HEK293 (cell line): ENCODE data around the gene PPY.

Experiments used
- CTCF ChIA-PET: fragments of 350-600 bp; formaldehyde crosslinking; extraction: SDS; loops from one replicate; lab custom pipeline; 2021; ENCODE audit warnings: antibody characterized with exemption; lab: Yijun Ruan, JAX
- POLR2A ChIA-PET: fragments of 300-600 bp; formaldehyde crosslinking; extraction: SDS; loops from one replicate; lab custom pipeline; 2020; ENCODE audit warnings: antibody characterized with exemption, inconsistent platforms; lab: Yijun Ruan, JAX
- H3K27ac ChIP-seq: fragments of 200-500 bp; sonication (Bioruptor generic); 2 replicates; pipeline ENCODE4 v1.5.1; 2014; ENCODE audit warnings: low read depth, low read length, control low read depth, inconsistent platforms; ENCODE audit errors: extremely low read depth
- H3K36me3 ChIP-seq, 2 experiments: fragments of 200-500 bp in 1 of 2; sonication (Bioruptor generic) in 1 of 2; 1 replicate in 1 of 2; 2 replicates in 1 of 2; pipeline ENCODE4 v1.5.1; 2014 to 2017; ENCODE audit warnings: inconsistent platforms in 2 of 2, low read length in 2 of 2; ENCODE audit not compliant: control insufficient read depth in 2 of 2, insufficient read depth in 1 of 2
- H3K4me1 ChIP-seq: fragments of 200-500 bp; sonication (Bioruptor generic); 2 replicates; pipeline ENCODE4 v1.5.1; 2014; ENCODE audit warnings: mild to moderate bottlenecking, low read length, inconsistent platforms; ENCODE audit not compliant: control insufficient read depth, insufficient read depth
- H3K4me3 ChIP-seq: 2 replicates; pipeline ENCODE4 v1.5.1; 2011; ENCODE audit warnings: low read depth, mild to moderate bottlenecking, control low read depth, low read length, moderate library complexity
- H3K9me3 ChIP-seq: fragments of 200-500 bp; sonication (Bioruptor generic); 2 replicates; pipeline ENCODE4 v1.5.1; 2014; ENCODE audit warnings: low read depth, low read length, inconsistent platforms; ENCODE audit not compliant: control insufficient read depth, insufficient read depth
- HOXA7 ChIP-seq: sonication (generic); formaldehyde crosslinking; IDR thresholded peaks from 2 replicates; pipeline ENCODE4 v1.8.1; 2022; ENCODE audit warnings: missing genetic modification reagents, borderline replicate concordance
- MYNN ChIP-seq: fragments of 450-650 bp; formaldehyde crosslinking; IDR thresholded peaks from 2 replicates; pipeline ENCODE4 v1.5.1; 2016; ENCODE audit warnings: missing biosample characterization, missing genetic modification characterization, borderline replicate concordance
- REPIN1 ChIP-seq: fragments of 450-650 bp; formaldehyde crosslinking; IDR thresholded peaks from 2 replicates; pipeline ENCODE4 v1.5.1; 2017; ENCODE audit warnings: missing biosample characterization, missing genetic modification characterization, low read depth
- ZBTB7A ChIP-seq: fragments of 450-650 bp; formaldehyde crosslinking; IDR thresholded peaks from 2 replicates; pipeline ENCODE4 v1.5.1; 2016; ENCODE audit warnings: low read depth, missing biosample characterization, missing genetic modification characterization
- ZEB2 ChIP-seq: fragments of 450-650 bp; formaldehyde crosslinking; IDR thresholded peaks from 2 replicates; pipeline ENCODE4 v1.5.1; 2016; ENCODE audit warnings: missing biosample characterization, missing genetic modification characterization
- ZNF184 ChIP-seq: fragments of 450-650 bp; IDR thresholded peaks from 2 replicates; pipeline ENCODE4 v1.5.1; 2018; ENCODE audit warnings: missing biosample characterization, mild to moderate bottlenecking, missing genetic modification characterization
- ZNF324 ChIP-seq: fragments of 450-650 bp; formaldehyde crosslinking; IDR thresholded peaks from 2 replicates; pipeline ENCODE4 v1.5.1; 2016; ENCODE audit warnings: missing biosample characterization, missing genetic modification characterization
- ZNF335 ChIP-seq: fragments of 450-650 bp; formaldehyde crosslinking; conservative IDR thresholded peaks from 2 replicates; pipeline ENCODE4 v1.5.1; 2016; ENCODE audit warnings: missing biosample characterization, missing genetic modification characterization
- ZNF350 ChIP-seq: fragments of 450-650 bp; formaldehyde crosslinking; IDR thresholded peaks from 2 replicates; pipeline ENCODE4 v1.5.0; 2017; ENCODE audit warnings: missing biosample characterization, mild to moderate bottlenecking, missing genetic modification characterization
- ZNF398 ChIP-seq: fragments of 450-650 bp; formaldehyde crosslinking; IDR thresholded peaks from 2 replicates; pipeline ENCODE4 v1.5.1; 2017; ENCODE audit warnings: missing biosample characterization, missing genetic modification characterization
- ZNF433 ChIP-seq: fragments of 450-650 bp; formaldehyde crosslinking; IDR thresholded peaks from 2 replicates; pipeline ENCODE4 v1.5.1; 2016; ENCODE audit warnings: missing biosample characterization, missing genetic modification characterization, low read depth
- ZNF510 ChIP-seq: fragments of 450-650 bp; formaldehyde crosslinking; IDR thresholded peaks from 2 replicates; pipeline ENCODE4 v1.5.1; 2018; ENCODE audit warnings: mild to moderate bottlenecking, missing genetic modification characterization, missing biosample characterization; ENCODE audit not compliant: insufficient replicate concordance
- ZNF571 ChIP-seq: fragments of 450-650 bp; formaldehyde crosslinking; IDR thresholded peaks from 2 replicates; pipeline ENCODE4 v1.5.0; 2017; ENCODE audit warnings: missing biosample characterization, missing genetic modification characterization
- ZNF692 ChIP-seq: fragments of 450-650 bp; formaldehyde crosslinking; IDR thresholded peaks from 2 replicates; pipeline ENCODE4 v1.5.1; 2016; ENCODE audit warnings: missing biosample characterization, missing genetic modification characterization
- ZNF837 ChIP-seq: fragments of 450-650 bp; formaldehyde crosslinking; IDR thresholded peaks from 2 replicates; pipeline ENCODE4 v1.5.1; 2016; ENCODE audit warnings: missing biosample characterization, missing genetic modification characterization
- ZSCAN30 ChIP-seq: fragments of 450-650 bp; IDR thresholded peaks from 2 replicates; pipeline ENCODE4 v1.5.1; 2018; ENCODE audit warnings: missing biosample characterization, mild to moderate bottlenecking, missing genetic modification characterization, moderate library complexity
- TF ChIP-seq, protein P1 (sequence below): sonication (generic); formaldehyde crosslinking; IDR thresholded peaks from 2 replicates; pipeline ENCODE4 v1.8.1; 2022; ENCODE audit warnings: mild to moderate bottlenecking, moderate library complexity, missing genetic modification reagents
- TF ChIP-seq, protein P2 (sequence below): fragments of 450-650 bp; formaldehyde crosslinking; conservative IDR thresholded peaks from 2 replicates; pipeline ENCODE4 v1.5.1; 2016; ENCODE audit warnings: low read depth, missing biosample characterization, missing genetic modification characterization
- TF ChIP-seq, protein P3 (sequence below): fragments of 450-650 bp; formaldehyde crosslinking; IDR thresholded peaks from 2 replicates; pipeline ENCODE4 v1.5.1; 2016; ENCODE audit warnings: missing biosample characterization, missing genetic modification characterization, borderline replicate concordance

The PPY gene

DNA sequence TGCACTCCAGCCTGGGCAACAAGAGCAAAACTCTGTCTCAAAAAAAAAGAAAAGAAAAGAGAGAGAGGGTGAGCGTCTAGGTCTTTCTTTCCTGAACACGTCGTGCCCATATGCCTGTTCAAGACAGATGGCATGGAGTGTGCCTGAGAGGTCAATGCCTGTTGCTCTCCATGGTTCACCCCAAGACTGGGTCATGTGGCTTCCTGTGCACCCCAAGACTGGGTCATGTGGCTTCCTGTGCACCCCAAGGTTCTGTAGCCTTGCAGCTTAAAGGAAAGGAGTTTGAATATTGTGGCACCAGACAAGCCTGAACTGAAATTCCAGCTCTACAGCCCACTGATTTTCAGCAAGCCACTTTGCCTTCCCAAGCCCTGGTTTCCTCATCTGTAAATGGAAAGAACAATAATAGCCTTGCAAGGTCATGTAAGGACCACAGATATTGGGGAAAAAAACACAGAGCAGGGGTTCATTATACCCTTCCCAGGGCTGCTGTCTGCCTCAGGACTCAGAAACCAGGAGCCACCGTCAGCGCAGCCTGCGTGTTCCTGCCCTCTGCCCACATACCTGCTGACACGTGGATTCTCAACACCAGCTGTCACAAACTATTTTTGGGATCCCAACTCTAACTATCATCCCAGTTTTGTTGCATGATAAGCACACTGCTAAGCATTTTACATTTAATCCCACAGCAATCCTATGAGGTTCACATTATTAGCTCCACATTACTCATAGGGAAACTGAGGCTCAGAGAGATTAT, 44.1 kb upstream of the PPY start (continued):
- TF ChIP-seq ZNF184 (tag by site-specific recombination) (no peak), ZNF510 (tag by site-specific recombination) (no peak)
- TF ChIP-seq, protein P1, sequence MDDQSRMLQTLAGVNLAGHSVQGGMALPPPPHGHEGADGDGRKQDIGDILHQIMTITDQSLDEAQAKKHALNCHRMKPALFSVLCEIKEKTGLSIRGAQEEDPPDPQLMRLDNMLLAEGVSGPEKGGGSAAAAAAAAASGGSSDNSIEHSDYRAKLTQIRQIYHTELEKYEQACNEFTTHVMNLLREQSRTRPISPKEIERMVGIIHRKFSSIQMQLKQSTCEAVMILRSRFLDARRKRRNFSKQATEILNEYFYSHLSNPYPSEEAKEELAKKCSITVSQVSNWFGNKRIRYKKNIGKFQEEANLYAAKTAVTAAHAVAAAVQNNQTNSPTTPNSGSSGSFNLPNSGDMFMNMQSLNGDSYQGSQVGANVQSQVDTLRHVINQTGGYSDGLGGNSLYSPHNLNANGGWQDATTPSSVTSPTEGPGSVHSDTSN (CRISPR knock-in tag) = no peak

GRCh38 chr17:43984521-43984920, 42.2 kb upstream of the PPY start:
- ChIA-PET POLR2A (no interaction called here), CTCF (interaction anchor here (0.5 to 4.2 kb wide), 5 partner anchors 9 to 223 kb away, joined by 3 to 27 read pairs (median 4); no protein-coding TSS in a partner anchor)
- Histone ChIP-seq H3K4me3 (no peak overlapping the region), H3K36me3 (no peaks in the 10 kb centered on the region), H3K9me3 (no peaks in the 10 kb centered on the region), H3K4me1 (no peaks in the 10 kb centered on the region; the same call in 1 of the 2 replicates), H3K27ac (no peak overlapping the region)
- TF ChIP-seq ZNF571 (tag by site-specific recombination) (no peak), ZNF335 (tag by site-specific recombination) (peak; percentile 76)

DNA sequence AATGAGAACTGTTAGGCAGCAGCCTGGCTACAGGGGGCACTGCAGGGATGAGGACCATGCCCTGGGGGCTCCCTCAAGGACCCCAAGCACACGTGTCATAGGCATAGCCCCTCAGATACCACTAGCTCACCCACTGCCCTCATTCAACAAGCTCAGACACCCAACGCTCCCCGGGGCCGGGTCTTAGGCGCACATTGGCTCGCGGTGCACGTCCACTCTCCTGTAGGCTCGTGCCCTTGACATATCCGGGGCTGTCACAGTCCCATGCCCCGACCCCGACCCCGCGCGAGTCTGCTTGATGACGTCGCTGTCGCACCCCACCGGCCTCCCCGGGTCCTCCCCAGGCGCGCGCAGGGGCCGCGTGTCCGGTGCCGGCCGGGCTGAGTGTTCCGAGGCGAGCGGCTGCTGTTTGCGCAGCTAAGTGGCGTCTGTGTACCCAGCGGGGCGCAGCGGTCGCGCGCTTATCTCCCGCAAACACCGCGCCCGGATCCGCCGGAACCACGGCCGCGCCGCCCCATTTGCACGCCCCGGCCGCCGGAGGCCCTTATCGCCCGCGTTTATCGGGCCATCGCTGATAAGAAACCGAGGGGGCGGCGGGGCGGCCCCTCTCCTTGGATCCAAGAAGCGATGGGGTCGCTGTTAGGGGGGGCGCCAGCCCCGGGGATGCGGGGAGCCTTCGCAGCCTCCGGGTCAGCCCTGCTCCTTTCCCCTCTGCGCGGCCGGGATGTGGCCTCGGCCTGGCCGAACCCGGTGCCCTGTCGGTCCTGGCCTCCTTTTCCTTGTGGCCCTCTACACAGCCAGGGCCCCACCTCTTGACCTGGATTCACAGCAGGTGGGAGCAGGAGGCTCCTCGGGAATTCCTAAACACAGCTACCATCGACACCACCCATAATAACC, 41.5 kb upstream of the PPY start:
- CTCF ChIA-PET = interaction anchor here (0.6 to 4.2 kb wide), 14 partner anchors 10 to 1915 kb away, joined by 3 to 27 read pairs (median 4); no protein-coding TSS in a partner anchor
- Histone ChIP-seq H3K4me3 (peak overlapping the region; percentile 31), H3K36me3 (no peaks in the 10 kb centered on the region), H3K27ac (no peak overlapping the region; the same call in 1 of the 2 replicates), H3K4me1 (no peaks in the 10 kb centered on the region; the same call in 1 of the 2 replicates), H3K9me3 (no peaks in the 10 kb centered on the region)
- POLR2A ChIA-PET = interaction anchor here (1.0 kb wide), 1 partner anchor 25 kb away, joined by 3 read pairs; no protein-coding TSS in a partner anchor
- peak; percentile 97 for TF ChIP-seq ZNF335 (tag by site-specific recombination)
- no peak for TF ChIP-seq MYNN (tag by site-specific recombination)
- TF ChIP-seq REPIN1 (tag by site-specific recombination) = no peak
- TF ChIP-seq ZEB2 (tag by site-specific recombination) = peak; percentile 81
- no peak for TF ChIP-seq ZNF692 (tag by site-specific recombination)
- no peak for TF ChIP-seq ZNF324 (tag by site-specific recombination)
- TF ChIP-seq ZNF350 = no peak
- no peak for TF ChIP-seq HOXA7 (CRISPR knock-in tag)
- TF ChIP-seq ZSCAN30 (tag by site-specific recombination) = no peak
- TF ChIP-seq ZNF398 (tag by site-specific recombination) = peak; percentile 44
- TF ChIP-seq ZNF433 (tag by site-specific recombination) = no peak
- TF ChIP-seq ZNF184 (tag by site-specific recombination) = no peak
- TF ChIP-seq ZBTB7A (tag by site-specific recombination) = no peak
- TF ChIP-seq, protein P2, sequence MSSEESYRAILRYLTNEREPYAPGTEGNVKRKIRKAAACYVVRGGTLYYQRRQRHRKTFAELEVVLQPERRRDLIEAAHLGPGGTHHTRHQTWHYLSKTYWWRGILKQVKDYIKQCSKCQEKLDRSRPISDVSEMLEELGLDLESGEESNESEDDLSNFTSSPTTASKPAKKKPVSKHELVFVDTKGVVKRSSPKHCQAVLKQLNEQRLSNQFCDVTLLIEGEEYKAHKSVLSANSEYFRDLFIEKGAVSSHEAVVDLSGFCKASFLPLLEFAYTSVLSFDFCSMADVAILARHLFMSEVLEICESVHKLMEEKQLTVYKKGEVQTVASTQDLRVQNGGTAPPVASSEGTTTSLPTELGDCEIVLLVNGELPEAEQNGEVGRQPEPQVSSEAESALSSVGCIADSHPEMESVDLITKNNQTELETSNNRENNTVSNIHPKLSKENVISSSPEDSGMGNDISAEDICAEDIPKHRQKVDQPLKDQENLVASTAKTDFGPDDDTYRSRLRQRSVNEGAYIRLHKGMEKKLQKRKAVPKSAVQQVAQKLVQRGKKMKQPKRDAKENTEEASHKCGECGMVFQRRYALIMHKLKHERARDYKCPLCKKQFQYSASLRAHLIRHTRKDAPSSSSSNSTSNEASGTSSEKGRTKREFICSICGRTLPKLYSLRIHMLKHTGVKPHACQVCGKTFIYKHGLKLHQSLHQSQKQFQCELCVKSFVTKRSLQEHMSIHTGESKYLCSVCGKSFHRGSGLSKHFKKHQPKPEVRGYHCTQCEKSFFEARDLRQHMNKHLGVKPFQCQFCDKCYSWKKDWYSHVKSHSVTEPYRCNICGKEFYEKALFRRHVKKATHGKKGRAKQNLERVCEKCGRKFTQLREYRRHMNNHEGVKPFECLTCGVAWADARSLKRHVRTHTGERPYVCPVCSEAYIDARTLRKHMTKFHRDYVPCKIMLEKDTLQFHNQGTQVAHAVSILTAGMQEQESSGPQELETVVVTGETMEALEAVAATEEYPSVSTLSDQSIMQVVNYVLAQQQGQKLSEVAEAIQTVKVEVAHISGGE (tag by site-specific recombination) = no peak
- TF ChIP-seq ZNF837 (tag by site-specific recombination) = no peak
- TF ChIP-seq, protein P3, sequence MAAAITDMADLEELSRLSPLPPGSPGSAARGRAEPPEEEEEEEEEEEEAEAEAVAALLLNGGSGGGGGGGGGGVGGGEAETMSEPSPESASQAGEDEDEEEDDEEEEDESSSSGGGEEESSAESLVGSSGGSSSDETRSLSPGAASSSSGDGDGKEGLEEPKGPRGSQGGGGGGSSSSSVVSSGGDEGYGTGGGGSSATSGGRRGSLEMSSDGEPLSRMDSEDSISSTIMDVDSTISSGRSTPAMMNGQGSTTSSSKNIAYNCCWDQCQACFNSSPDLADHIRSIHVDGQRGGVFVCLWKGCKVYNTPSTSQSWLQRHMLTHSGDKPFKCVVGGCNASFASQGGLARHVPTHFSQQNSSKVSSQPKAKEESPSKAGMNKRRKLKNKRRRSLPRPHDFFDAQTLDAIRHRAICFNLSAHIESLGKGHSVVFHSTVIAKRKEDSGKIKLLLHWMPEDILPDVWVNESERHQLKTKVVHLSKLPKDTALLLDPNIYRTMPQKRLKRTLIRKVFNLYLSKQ = no peak
